22Rv1 (cell line): ENCODE data around the gene PDCD11.

ENCODE experiments used
- CTCF ChIP-seq: fragments of 450-650 bp; IDR thresholded peaks from 2 replicates; pipeline ENCODE4 v1.5.1; 2017; ENCODE audit warnings: mild to moderate bottlenecking
- ZFX ChIP-seq: fragments of 450-650 bp; IDR thresholded peaks from 2 replicates; pipeline ENCODE4 v1.6.1; 2017; ENCODE audit warnings: antibody characterized with exemption, borderline replicate concordance

- TF ChIP-seq CTCF (no peak), ZFX (no peak)
Observed at GRCh38 chr10:103472005-103472404, 75.6 kb downstream of the PDCD11 start.
